Mucosa of descending colon (tissue), 3 donors: ENCODE measurements around the gene CENPU. TPM values are rescaled to one million over a fixed set of nuclear protein-coding genes. Genes with fewer than 3 reads are reported as not detected.
"Not testable (repeated sequence)": the region's sequence is repeated elsewhere in the genome, so short reads cannot be mapped to it uniquely, and the experiment has no call there.

Experiments used
- ATAC-seq: fragments of 200-7000 bp; cut with Tn5 transposase; one replicate; pipeline ENCODE4 v1.9.1; 2020; ENCODE audit warnings: mild to moderate bottlenecking, moderate library complexity
- DNase-seq, 3 donors: peaks; one replicate each; pipeline ENCODE4 v3.0.0-alpha.2; 2020
- H3K36me3 ChIP-seq: fragments of 200-600 bp; one replicate; pipeline ENCODE4 v1.8.0; 2021; ENCODE audit warnings: low read depth, mild to moderate bottlenecking
- H3K4me1 ChIP-seq: fragments of 200-600 bp; one replicate; pipeline ENCODE4 v1.8.0; 2021; ENCODE audit warnings: low read depth, mild to moderate bottlenecking
- H3K4me3 ChIP-seq: fragments of 200-600 bp; one replicate; pipeline ENCODE4 v1.8.0; 2021; ENCODE audit warnings: mild to moderate bottlenecking
- H3K9me3 ChIP-seq: fragments of 200-600 bp; one replicate; pipeline ENCODE4 v1.8.0; 2021; ENCODE audit warnings: mild to moderate bottlenecking
- CTCF ChIP-seq: fragments of 200-600 bp; IDR thresholded peaks from one replicate; pipeline ENCODE4 v1.8.0; 2022; ENCODE audit warnings: antibody characterized with exemption, mild to moderate bottlenecking
- intact Hi-C, 2 donors: fragments of 100-400 bp; cut with DNase I in 1 of 2; cut with micrococcal nuclease in 1 of 2; formaldehyde crosslinking; loops; one replicate each; pipeline versions ENCODE4 v1.11.0 to v1.11.1; 2022; cut with DNase I, micrococcal nuclease
- total RNA-seq, 3 donors: library from RNA; stranded (reverse); fragmentation: NEBNext Ultra II Directional in 2 of 3; extraction: Animal tissue kit (Norgen Biotek cat#: 25700) in 2 of 3; gene quantifications; one replicate each; pipeline versions ENCODE4 v1.2.1 to v1.2.4, GENCODE V29; 2021 to 2023
- donor health status: DM: no; HTN: no; CAD: no; lungs with moderate emphysema.
- donor health status: DM: no; HTN: no; CAD: no.
- donor health status: DM: no; HTN: yes; CAD: no.

The CENPU gene
- total RNA-seq, 3 donors from 2014 or later: 5.1 to 19.5 (median 9.5) TPM

GRCh38 chr4:184662236-184662635, 71.7 kb downstream of the CENPU start:
- Histone ChIP-seq H3K4me3 (no peak overlapping the region), H3K9me3 (no peaks in the 10 kb centered on the region), H3K4me1 (no peaks in the 10 kb centered on the region), H3K36me3 (no peaks in the 10 kb centered on the region)
- no peak for ATAC-seq
- intact Hi-C loops: no loop called here
- no peak for TF ChIP-seq CTCF
- no peak for DNase-seq

GRCh38 chr4:184660978-184661377, 72.9 kb downstream of the CENPU start:
- no peak for TF ChIP-seq CTCF
- H3K36me3 ChIP-seq: no peaks in the 10 kb centered on the region
- no peak for DNase-seq
- H3K4me3 ChIP-seq: no peak overlapping the region
- H3K4me1 ChIP-seq: no peaks in the 10 kb centered on the region
- ATAC-seq: no peak
- no peaks in the 10 kb centered on the region for H3K9me3 ChIP-seq
- intact Hi-C loops: no loop called here

GRCh38 chr4:184657820-184658219, 76.1 kb downstream of the CENPU start:
- H3K9me3 ChIP-seq, H3K4me1 ChIP-seq, H3K4me3 ChIP-seq, DNase-seq, intact Hi-C loops, ATAC-seq, H3K36me3 ChIP-seq: not testable (repeated sequence)

GRCh38 chr4:184657144-184657543, 76.8 kb downstream of the CENPU start:
- H3K4me1 ChIP-seq: no peaks in the 10 kb centered on the region
- ATAC-seq: no peak
- intact Hi-C loops: no loop called here
- no peak overlapping the region for H3K4me3 ChIP-seq
- no peaks in the 10 kb centered on the region for H3K9me3 ChIP-seq
- no peak for DNase-seq
- no peaks in the 10 kb centered on the region for H3K36me3 ChIP-seq
- TF ChIP-seq CTCF: no peak

- DNase-seq (no peak), ATAC-seq (no peak)
- no peaks in the 10 kb centered on the region for H3K36me3 ChIP-seq
- TF ChIP-seq CTCF: no peak
- intact Hi-C loops: no loop called here
- no peak overlapping the region for H3K4me3 ChIP-seq
- no peaks in the 10 kb centered on the region for H3K9me3 ChIP-seq
- H3K4me1 ChIP-seq: no peaks in the 10 kb centered on the region
These were observed 77.7 kb downstream of the CENPU start for GRCh38 chr4:184655889-184656869.

- intact Hi-C loops: no loop called here
- Histone ChIP-seq H3K4me1 (peaks cover 6% of the 10 kb centered on the region), H3K4me3 (no peak overlapping the region), H3K9me3 (no peaks in the 10 kb centered on the region), H3K36me3 (no peaks in the 10 kb centered on the region)
- ATAC-seq: no peak
- TF ChIP-seq CTCF: no peak
- DNase-seq: no peak
These were observed 80.2 kb downstream of the CENPU start for GRCh38 chr4:184653650-184654049.

GRCh38 chr4:184652681-184653080, 81.2 kb downstream of the CENPU start:
- DNase-seq: not testable (repeated sequence)

More at GRCh38 chr4:184652681-184653080, 81.2 kb downstream of the CENPU start:
- H3K4me3 ChIP-seq, ATAC-seq, H3K9me3 ChIP-seq, H3K36me3 ChIP-seq, intact Hi-C loops: not testable (repeated sequence)
- H3K4me1 ChIP-seq: peaks cover 11% of the 10 kb centered on the region
